HG03469 (cell line): ENCODE results near the gene USP33.
"Not testable (repeated sequence)": the region's sequence is repeated elsewhere in the genome, so short reads cannot be mapped to it uniquely, and the experiment has no call there.

ENCODE experiments used
- ATAC-seq: cut with Tn5 transposase; IDR thresholded peaks from one replicate; pipeline ENCODE4 v1.9.1; 2021; ENCODE audit warnings: mild to moderate bottlenecking, moderate library complexity, moderate number of reproducible peaks; ENCODE audit not compliant: unreplicated experiment

Gene USP33

DNA sequence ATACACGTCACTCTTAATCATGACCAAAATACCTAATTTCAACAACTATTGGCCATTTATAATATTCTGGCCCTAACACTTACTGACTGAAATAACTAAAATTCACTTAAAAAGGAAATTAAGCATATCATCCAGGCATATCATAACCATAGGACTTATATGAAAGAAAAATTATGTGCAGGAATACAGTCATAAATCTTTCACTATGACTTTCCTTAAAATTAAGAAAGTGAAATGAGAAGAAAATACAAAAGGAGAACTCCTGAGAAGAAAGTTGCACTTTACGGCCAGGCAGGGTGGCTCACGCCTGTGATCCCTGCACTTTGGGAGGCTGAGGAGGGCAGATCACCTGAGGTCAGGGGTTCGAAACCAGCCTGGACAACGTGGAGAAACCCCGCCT is 86.6 kb downstream of the USP33 start:
- no peak for ATAC-seq

DNA sequence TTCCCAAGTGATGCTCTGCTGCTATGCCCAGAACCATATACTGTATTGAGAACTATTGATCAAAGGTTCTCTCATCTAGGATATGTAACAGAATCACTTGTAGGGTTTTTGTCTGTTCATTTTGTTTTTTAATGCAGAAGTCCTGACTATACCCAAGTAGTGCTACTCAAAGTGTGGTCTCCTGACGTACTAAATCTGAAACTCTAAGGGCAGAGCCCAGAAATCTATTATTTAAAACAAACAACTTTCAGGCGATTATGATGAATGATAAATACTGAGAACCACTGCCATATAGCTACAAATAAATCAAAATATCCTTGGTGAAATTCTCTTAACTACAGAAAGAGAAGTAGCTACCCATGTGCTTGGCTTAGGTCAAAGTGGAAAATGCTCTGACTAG is 87.3 kb downstream of the USP33 start:
- no peak for ATAC-seq

DNA sequence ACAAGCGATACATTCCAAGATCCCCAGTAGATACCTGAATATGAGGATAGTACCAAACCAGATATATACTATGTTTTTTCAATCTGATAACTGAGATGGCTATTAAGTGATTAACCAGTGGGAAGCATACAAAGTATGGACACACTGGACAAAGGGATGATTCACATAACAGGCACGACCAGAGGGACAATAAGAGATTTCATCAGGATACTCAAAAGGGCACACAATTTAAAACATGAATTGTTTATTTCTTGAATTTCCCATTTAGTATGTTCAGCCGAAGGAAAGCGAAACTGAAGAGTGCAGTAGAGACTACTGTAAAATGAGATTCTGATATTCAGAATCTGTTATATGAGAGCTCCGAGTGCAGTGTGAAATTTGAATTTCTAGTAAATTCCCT is 87.8 kb downstream of the USP33 start:
- no peak for ATAC-seq

DNA sequence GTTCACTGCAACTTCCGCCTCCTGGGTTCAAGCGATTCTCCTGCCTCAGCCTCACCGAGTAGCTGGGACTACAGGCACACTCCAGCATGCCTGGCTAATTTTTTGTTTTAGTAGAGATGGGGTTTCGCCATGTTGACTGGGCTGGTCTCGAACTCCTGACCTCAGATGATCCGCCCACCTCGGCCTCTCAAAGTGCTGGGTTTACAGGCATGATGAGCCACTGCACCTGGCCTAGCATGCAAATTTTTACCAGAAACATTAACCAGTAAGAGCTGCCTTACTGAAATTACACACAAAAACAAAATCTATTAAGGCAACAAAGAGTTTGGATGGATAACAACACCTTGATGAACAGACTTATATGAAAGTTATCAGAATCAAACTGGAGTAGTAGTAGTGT is 89.3 kb downstream of the USP33 start:
- no peak for ATAC-seq

DNA sequence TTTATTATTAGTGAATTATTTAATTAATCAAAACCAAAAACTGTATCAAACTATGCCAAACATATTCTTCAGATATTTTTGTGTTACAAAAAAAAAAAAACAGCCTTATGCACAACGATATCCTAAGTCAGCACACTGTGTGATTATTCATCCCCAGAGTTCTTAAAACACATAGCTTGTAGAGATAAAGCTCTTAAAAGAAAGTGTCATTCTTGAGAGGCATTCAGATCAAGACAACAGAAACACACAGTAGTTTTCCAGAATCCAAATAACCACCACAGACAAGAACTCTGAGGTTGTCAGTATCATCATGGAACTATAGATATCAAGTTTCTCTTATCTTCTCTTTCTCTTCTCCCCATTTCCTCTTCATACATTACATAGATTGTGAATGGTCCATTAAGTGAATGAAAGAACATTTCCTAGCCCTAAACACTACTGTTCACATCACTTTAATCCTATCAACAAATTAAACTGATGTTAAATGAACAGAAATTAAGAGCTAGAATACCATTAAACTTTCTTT is 90.7 kb downstream of the USP33 start:
- no peak for ATAC-seq

DNA sequence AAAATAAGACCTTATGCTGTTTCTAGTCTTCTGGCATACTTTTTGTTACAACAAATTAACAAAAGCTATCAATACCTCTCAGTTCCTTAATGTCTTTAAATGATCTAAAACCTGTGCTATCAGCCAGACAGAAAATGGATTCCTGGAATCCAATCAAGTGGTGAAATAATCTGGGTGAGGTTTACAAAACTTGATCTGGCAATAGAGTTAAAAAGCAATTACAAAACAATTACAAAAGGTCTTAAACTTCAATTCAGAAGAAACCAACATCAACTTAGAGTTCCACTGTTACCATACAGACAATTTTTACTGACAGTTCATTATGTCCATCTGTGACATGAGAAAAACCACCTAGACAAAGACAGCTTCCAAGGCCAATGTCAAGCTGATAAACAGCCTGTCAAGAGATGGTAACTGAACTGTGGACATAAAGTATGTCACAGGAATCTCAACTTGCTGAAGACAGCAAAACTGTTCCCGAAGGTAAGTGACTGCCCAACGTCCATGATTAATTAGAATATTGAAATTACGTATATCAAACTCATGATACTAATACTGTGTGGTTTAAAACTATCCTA is 94.6 kb downstream of the USP33 start:
- ATAC-seq: no peak

DNA sequence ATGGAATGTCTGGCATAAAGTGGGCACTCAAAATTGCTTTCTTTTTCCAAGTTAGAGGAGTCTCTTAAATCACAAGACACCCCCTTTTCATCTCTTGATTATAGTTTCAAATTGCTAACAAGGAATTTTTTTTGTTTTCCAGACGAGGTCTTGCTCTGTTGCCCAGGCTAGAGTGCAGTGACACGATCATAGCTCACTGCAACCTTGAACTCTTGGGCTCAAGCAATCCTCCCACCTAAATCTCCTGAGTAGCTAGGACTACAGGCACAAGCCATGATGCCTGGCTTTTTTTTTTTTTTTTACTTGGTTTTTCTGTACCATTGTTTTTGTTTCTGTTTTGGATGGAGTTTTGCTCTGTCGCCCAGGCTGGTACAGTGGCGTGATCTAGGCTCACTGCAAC is 98.0 kb downstream of the USP33 start:
- ATAC-seq: no peak

DNA sequence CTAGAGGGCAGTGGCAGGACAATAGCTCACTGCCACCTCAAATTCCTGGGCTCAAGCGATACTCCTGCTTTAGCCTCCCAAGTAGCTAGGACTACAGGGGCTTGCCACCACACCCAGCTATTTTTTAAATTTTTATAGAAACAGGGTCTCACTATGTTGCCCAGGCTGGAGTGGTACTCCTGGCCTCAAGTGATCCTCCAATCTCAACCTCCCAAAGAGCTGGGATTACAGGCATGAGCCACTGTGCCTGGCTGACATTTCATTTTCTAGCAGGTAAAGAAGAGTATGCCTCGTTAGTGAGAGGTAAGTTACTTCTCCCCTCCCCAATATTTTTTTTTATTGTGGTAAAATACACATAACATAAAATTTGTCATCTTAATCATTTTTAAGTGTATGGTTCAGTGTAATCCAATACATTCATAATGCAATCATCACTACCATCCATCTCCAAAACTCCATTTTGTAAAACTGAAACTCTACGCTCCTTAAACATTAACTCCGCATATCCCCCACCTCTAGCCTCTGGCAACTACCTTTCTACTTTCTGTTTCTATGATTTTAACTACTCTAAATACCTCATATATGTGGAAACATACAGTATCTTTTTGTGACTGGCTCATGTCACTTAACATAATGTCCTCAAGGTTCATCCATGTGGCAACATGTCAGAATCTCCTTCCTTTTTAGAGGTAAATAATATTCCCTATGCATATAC is 99.6 kb downstream of the USP33 start:
- ATAC-seq: no peak

DNA sequence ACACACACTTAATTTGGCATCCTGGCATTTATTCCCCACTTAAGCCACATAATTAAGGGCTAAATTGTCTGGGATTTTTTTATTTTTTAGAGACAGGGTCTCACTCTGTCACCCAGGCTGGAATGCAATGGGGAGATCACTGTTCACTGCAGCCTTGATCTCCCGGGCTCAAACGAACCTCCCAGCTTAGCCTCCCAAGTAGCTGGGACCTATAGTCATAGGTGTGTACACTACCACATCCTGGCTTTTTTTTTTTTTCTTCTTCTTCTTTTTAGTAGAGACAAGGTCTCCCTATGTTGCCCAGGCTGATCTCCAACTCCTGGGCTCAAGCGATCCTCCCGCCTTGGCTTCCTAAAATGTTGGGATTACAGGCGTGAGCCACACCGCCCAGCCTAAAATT is 101.4 kb downstream of the USP33 start:
- no peak for ATAC-seq

DNA sequence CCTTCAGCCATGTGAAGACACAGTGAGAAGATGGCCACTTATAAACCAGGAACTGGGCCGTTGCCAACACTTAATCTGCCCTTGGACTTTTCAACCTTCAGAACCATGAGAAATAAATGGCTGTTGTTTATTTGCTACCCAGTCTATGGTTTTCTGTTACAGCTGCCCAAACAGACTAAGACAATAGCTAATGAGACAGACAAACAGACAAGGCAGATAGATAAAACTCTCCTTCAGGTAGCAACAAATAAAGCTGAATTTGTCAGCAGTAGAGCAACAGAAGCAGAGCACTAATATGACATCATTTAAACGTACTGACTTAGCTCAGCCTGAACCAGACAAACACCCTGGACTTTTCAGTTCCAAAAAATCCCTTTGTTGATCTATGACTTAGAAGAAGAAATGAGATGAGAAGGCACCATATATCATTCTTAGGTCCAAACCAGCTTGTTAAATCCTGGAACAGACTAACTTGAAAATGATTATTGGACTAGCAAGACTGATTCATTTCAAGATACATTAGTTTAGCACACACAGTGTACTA is 104.1 kb downstream of the USP33 start:
- no peak for ATAC-seq

DNA sequence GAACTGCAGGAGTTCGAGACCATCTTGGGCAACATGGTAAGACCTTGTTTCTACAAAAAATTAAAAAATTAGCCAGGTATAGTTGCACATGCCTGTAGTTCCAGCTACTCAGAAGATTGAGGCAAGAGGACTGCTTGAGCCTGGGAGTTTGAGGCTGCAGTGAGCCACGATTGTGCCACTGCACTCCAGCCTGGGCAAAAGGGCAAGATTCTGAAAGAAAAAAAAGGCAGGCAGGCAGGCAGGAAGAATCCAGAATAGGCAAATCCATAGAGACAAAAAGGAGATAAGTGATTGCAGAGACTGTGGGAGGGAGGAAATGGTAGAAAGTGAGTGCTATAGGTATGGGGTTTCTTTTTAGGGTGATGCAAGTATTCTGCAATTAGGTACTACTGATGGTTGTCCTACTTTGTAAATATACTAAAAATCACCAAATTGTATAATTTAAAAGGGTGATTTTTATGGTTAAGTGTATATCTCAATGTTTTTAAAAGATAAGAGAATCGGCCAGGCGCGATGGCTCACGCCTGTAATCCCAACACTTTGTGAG is 106.6 kb downstream of the USP33 start:
- ATAC-seq: no peak

DNA sequence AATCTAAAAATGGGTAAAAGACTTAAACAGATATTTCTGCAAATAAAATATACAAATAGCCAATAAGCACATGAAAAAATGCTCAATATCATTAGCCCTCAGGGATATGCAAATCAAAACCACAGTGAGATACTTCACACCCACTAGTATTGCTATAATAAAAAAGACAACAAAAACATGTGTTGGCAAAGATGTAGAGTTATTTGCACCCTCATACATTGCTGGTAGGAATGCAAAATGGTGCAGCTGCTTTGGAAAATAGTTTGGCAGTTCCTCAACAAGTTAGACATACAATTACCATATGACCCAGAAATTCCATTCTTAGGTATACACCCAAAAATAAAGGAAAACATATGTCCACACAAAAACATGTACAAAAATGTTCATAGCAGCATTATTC is 107.4 kb downstream of the USP33 start:
- no peak for ATAC-seq

DNA sequence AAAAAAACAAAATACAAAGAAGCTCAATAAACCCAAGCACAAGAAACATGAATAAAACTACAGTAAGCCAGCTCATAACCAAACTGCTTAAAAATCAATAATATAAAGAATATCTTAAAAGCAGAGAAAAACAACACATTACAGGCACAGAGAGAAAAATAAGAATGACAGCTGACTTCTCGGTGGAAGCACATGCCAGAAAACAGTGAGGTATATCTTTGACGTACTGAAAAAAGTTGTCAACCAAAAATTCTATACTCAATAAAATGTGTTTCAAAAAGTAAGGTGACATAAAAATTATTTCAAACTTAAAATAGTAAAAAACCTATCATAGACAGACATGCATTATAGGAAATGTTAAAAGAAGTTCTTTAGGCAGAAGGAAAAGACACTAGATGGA is 110.5 kb downstream of the USP33 start:
- no peak for ATAC-seq

DNA sequence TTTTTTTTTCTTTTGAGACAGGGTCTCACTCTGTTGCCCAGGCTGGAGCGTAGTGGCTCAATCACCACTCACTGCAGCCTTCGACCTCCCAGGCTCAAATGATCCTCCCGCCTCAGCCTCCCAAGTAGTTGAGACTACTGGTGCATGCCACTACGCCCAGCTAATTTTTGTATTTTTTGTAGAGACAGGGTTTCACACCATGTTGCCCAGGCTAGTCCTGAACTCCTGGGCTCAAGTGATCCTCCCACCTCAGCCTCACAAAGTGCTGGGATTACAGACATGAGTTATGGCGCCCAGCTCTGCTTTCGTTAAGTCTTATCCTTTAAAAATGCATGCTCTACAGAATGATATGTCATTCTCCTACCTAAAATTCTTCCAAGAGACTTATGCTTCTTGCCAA is 113.4 kb downstream of the USP33 start:
- ATAC-seq: not testable (repeated sequence)
